Gastrocnemius medialis (tissue), 4 donors: ENCODE results near the gene EIF4H. TPM values are rescaled to one million over a fixed set of nuclear protein-coding genes. Genes with fewer than 3 reads are reported as not detected.
"Not testable (repeated sequence)": the region's sequence is repeated elsewhere in the genome, so short reads cannot be mapped to it uniquely, and the experiment has no call there.

Experiments used
- ATAC-seq, 2 donors: fragments of 150-250 bp; one replicate each; pipeline ENCODE4 v1.9.1; 2016
- DNase-seq, 2 donors: peaks; one replicate each; pipeline ENCODE4 v3.0.0-alpha.2; 2019
- H3K27ac ChIP-seq, 4 donors: fragments of 200-600 bp; sonication (generic); 1 replicate in 1 of 4; 2 replicates in 3 of 4; pipeline ENCODE4 v1.5.1; 2016 to 2018; ENCODE audit warnings: mild to moderate bottlenecking in 2 of 4, moderate library complexity in 1 of 4
- H3K27me3 ChIP-seq, 3 donors: fragments of 200-600 bp; sonication (generic) in 2 of 3; 1 replicate in 1 of 3; 2 replicates in 2 of 3; pipeline versions ENCODE4 v1.5.1 to v1.6.0; 2016 to 2019; ENCODE audit warnings: mild to moderate bottlenecking in 1 of 3, moderate library complexity in 1 of 3
- H3K36me3 ChIP-seq, 2 donors: fragments of 200-600 bp; sonication (generic) in 1 of 2; one replicate each; pipeline ENCODE4 v1.5.1; 2017 to 2018
- H3K4me1 ChIP-seq, 2 donors: fragments of 200-600 bp; sonication (generic) in 1 of 2; one replicate each; pipeline ENCODE4 v1.5.1; 2016 to 2017; ENCODE audit warnings: mild to moderate bottlenecking in 2 of 2
- H3K4me3 ChIP-seq, 4 donors: fragments of 200-600 bp; sonication (generic) in 3 of 4; 1 replicate in 1 of 4; 2 replicates in 3 of 4; pipeline ENCODE4 v1.5.1; 2016 to 2019; ENCODE audit warnings: mild to moderate bottlenecking in 2 of 4
- H3K9me3 ChIP-seq, 3 donors: fragments of 200-600 bp; sonication (generic) in 2 of 3; 1 replicate in 1 of 3; 2 replicates in 2 of 3; pipeline ENCODE4 v1.5.1; 2016 to 2019
- CTCF ChIP-seq, 5 experiments: fragments of 450-650 bp in 3 of 5; fragments of 200-600 bp in 2 of 5; sonication (generic) in 2 of 5; IDR thresholded peaks in 4 of 5; conservative IDR thresholded peaks in 1 of 5; 1 replicate in 4 of 5; 2 replicates in 1 of 5; pipeline ENCODE4 v1.5.1; 2016 to 2019; ENCODE audit warnings: antibody characterized with exemption in 5 of 5, mild to moderate bottlenecking in 3 of 5, moderate library complexity in 3 of 5
- POLR2A ChIP-seq, 2 donors: fragments of 450-650 bp; IDR thresholded peaks; one replicate each; pipeline ENCODE4 v1.6.1; 2017; ENCODE audit warnings: antibody characterized with exemption in 2 of 2, mild to moderate bottlenecking in 2 of 2, moderate library complexity in 2 of 2
- in situ Hi-C, 4 donors: fragments of 200-750 bp; cut with MboI; loops; one replicate each; pipeline versions ENCODE4 v1.15.0 to v1.8.0; 2017; ENCODE audit warnings: low sequenced_read_pairs in 4 of 4
- intact Hi-C: fragments of 100-400 bp; cut with DNase I; formaldehyde crosslinking; loops from one replicate; pipeline ENCODE4 v1.15.1; 2023; ENCODE audit warnings: low total_unique reads
- total RNA-seq, 4 donors: library from RNA; depleted of rRNA; stranded (reverse); fragments of >200 nt; gene quantifications; one replicate each; pipeline versions ENCODE4 v1.1.0 to v1.2.3, GENCODE V29; 2016

The EIF4H gene
- total RNA-seq, 4 donors from 2014 or later = 247 to 430 (median 309) TPM

- no peak for TF ChIP-seq CTCF (IDR thresholded peaks at IDR 0.05 in 4 of 5, conservative IDR thresholded peaks at IDR 0.05 in 1 of 5)
- no peak for TF ChIP-seq POLR2A (IDR thresholded peaks at IDR 0.05)
- no peaks in the 10 kb centered on the region for H3K9me3 ChIP-seq
- H3K4me1 ChIP-seq = peaks cover 28 to 32% of the 10 kb centered on the region in 2 donors
- in situ Hi-C loops = loop anchor here in 1 of 4 donors (25.0 kb wide), 1 partner anchor 471 kb away; the partner anchor contains the start of gene GTF2I
- intact Hi-C loops = no loop called here
- ATAC-seq = no peak
- no peaks in the 10 kb centered on the region for H3K27me3 ChIP-seq
- no peak overlapping the region for H3K4me3 ChIP-seq
- DNase-seq = no peak
- peaks cover 5 to 76% of the 10 kb centered on the region in 2 donors for H3K36me3 ChIP-seq
- no peak overlapping the region for H3K27ac ChIP-seq
Measured at GRCh38 chr7:74191231-74191630, 17.1 kb downstream of the EIF4H start.

GRCh38 chr7:74193054-74193453 is 18.9 kb downstream of the EIF4H start:
- H3K4me1 ChIP-seq = peaks cover 10 to 13% of the 10 kb centered on the region in 2 donors
- peaks cover 5 to 88% of the 10 kb centered on the region in 2 donors for H3K36me3 ChIP-seq
- DNase-seq (no peak), ATAC-seq (no peak)
- intact Hi-C loops = no loop called here
- no peaks in the 10 kb centered on the region for H3K27me3 ChIP-seq
- TF ChIP-seq CTCF (IDR thresholded peaks at IDR 0.05 in 4 of 5, conservative IDR thresholded peaks at IDR 0.05 in 1 of 5) = no peak
- TF ChIP-seq POLR2A (IDR thresholded peaks at IDR 0.05) = no peak
- H3K27ac ChIP-seq = no peak overlapping the region
- H3K4me3 ChIP-seq = no peak overlapping the region
- in situ Hi-C loops = loop anchor here in 1 of 4 donors (25.0 kb wide), 1 partner anchor 469 kb away; the partner anchor contains the start of gene GTF2I
- H3K9me3 ChIP-seq = no peaks in the 10 kb centered on the region

GRCh38 chr7:74193913-74194312 is 19.8 kb downstream of the EIF4H start:
- H3K27ac ChIP-seq = no peak overlapping the region
- TF ChIP-seq CTCF (IDR thresholded peaks at IDR 0.05 in 4 of 5, conservative IDR thresholded peaks at IDR 0.05 in 1 of 5) (no peak), POLR2A (IDR thresholded peaks at IDR 0.05) (no peak)
- H3K4me1 ChIP-seq = peaks cover 1 to 5% of the 10 kb centered on the region in 2 donors
- DNase-seq (no peak), ATAC-seq (no peak)
- no peaks in the 10 kb centered on the region for H3K27me3 ChIP-seq
- in situ Hi-C loops (loop anchor here in 1 of 4 donors (25.0 kb wide), 1 partner anchor 468 kb away; the partner anchor contains the start of gene GTF2I), intact Hi-C loops (no loop called here)
- H3K36me3 ChIP-seq = peaks cover 5 to 80% of the 10 kb centered on the region in 2 donors
- no peak overlapping the region for H3K4me3 ChIP-seq
- H3K9me3 ChIP-seq = no peaks in the 10 kb centered on the region

GRCh38 chr7:74194686-74195085 is 20.5 kb downstream of the EIF4H start:
- H3K4me1 ChIP-seq = no peaks in the 10 kb centered on the region
- H3K27me3 ChIP-seq = no peaks in the 10 kb centered on the region
- H3K9me3 ChIP-seq = no peaks in the 10 kb centered on the region
- no peak for DNase-seq
- ATAC-seq = no peak
- in situ Hi-C loops = loop anchor here in 1 of 4 donors (25.0 kb wide), 1 partner anchor 468 kb away; the partner anchor contains the start of gene GTF2I
- H3K27ac ChIP-seq = no peak overlapping the region
- H3K4me3 ChIP-seq = no peak overlapping the region
- TF ChIP-seq CTCF (IDR thresholded peaks at IDR 0.05 in 4 of 5, conservative IDR thresholded peaks at IDR 0.05 in 1 of 5) = no peak
- no peak for TF ChIP-seq POLR2A (IDR thresholded peaks at IDR 0.05)
- intact Hi-C loops = no loop called here
- peaks cover 5 to 72% of the 10 kb centered on the region in 2 donors for H3K36me3 ChIP-seq

GRCh38 chr7:74195139-74195860 is 21.1 kb downstream of the EIF4H start:
- ATAC-seq, H3K9me3 ChIP-seq, H3K27ac ChIP-seq, H3K4me3 ChIP-seq, H3K4me1 ChIP-seq, DNase-seq, H3K27me3 ChIP-seq, intact Hi-C loops: not testable (repeated sequence)
- in situ Hi-C loops = loop anchor here in 1 of 4 donors (25.0 kb wide), 1 partner anchor 467 kb away; the partner anchor contains the start of gene GTF2I
- H3K36me3 ChIP-seq = peaks cover under 1 to 66% of the 10 kb centered on the region in 2 donors

GRCh38 chr7:74195968-74196654 is 22.0 kb downstream of the EIF4H start:
- not testable (repeated sequence) for DNase-seq
- in situ Hi-C loops = loop anchor here in 1 of 4 donors (25.0 kb wide), 1 partner anchor 466 kb away; the partner anchor contains the start of gene GTF2I

More at GRCh38 chr7:74195968-74196654, 22.0 kb downstream of the EIF4H start:
- H3K4me1 ChIP-seq, H3K4me3 ChIP-seq, intact Hi-C loops, H3K27ac ChIP-seq, H3K9me3 ChIP-seq, H3K27me3 ChIP-seq: not testable (repeated sequence)
- peak in 1 of 2 donors; percentile 18 for ATAC-seq
- peaks cover 0 to 58% of the 10 kb centered on the region in 2 donors for H3K36me3 ChIP-seq
